Amniotic stem cell (primary cell): ENCODE data around the gene EXOSC2.
"Not testable (repeated sequence)": the region's sequence is repeated elsewhere in the genome, so short reads cannot be mapped to it uniquely, and the experiment has no call there.

Source experiments
- DNase-seq: peaks from one replicate; lab custom pipeline; 2025; lab: John Stamatoyannopoulos, UW

EXOSC2 gene

DNA sequence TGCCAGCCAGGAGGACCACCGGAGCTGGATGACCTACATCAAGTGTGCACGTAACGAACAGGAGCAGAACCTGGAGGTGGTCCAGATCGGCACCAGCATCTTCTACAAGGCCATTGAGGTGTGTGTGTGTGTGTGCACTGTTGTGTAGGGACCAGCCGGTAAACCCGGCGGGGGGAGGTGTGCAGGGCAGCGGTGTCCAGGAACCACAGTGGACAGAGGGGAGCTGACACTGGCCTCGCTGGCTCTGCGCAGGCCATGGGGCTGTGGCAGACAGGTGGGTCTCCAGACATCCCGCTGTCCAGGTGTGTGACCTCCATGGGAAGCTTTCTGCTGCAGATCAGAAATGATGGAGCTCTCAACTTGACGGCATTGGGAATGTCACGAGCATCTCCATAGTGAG, 25.4 kb upstream of the EXOSC2 start:
- DNase-seq = no peak

DNA sequence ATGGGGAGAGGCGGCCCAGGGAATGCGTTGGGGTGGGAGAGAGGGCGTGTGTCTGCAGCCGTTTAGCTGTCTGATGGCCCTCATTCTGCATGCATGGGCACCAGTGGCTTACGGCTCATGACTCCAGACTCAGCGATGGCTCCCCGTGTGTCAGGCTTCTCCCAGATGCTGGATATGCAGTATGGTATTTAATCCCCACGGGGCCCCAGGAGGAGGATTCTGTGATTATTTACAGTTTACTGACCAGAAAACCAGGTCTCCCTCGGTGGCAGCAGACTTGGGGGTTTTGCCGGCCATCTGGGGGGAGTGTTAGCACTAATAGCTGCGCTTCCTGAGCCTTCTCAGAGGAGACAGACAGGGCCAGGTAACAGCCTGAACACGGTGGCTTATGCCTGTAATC, 24.9 kb upstream of the EXOSC2 start:
- no peak for DNase-seq

DNA sequence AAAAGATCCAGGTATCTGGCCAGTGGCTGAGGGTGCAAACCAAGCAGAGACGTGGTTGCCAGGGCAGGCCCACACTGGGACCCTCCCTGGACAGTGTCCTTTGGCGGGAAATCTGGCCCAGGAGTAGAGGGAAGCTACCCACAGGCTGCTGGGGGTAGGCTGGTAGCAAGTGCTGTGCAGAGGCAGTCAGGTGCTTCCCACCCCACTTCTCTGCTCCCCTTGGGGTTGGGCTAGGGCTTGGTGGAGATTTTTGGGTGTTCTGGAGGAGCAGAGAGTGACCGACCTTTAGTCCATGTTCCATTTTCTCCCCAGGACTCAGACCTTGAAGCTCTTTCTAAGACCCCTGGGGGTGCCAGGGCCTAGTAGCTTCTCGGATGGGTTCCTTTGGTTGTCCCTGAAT, 23.6 kb upstream of the EXOSC2 start:
- no peak for DNase-seq

DNA sequence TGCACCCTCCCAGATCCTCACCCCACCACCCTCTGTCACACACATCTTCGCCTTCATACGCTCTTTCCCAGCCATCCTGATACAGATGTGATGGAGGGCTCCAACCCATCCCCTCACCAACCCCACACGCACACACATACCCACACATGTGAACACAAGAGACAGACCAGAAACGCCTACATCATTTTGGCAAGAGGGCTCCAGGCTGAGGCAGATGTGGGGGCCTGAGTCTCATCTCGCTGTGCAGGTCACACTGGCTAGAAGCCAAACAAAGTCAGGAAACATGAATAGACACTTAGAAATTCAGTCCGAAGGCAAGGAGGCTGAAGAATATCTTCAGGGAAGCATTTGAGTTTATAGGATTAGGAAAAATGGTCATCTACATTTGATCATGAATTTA, 22.9 kb upstream of the EXOSC2 start:
- DNase-seq = no peak

DNA sequence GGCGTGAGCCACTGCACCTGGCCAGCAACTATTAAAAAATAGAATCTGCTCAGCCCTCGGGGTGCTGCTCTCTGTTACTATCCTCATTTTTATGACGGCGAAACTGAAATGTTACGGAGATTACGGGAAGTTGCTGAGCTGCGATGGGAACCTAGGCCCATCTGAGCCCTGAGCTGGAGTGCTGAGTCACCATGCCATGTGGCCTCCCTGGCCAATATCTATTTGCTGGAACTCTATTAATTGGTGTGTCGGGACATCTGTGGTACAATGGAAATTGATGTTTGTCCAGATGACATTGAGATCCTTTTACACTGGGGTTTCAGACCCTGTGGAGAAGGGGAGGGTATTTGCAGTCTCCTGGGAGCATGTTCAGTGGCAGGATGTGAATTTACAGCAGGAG, 21.1 kb upstream of the EXOSC2 start:
- no peak for DNase-seq

DNA sequence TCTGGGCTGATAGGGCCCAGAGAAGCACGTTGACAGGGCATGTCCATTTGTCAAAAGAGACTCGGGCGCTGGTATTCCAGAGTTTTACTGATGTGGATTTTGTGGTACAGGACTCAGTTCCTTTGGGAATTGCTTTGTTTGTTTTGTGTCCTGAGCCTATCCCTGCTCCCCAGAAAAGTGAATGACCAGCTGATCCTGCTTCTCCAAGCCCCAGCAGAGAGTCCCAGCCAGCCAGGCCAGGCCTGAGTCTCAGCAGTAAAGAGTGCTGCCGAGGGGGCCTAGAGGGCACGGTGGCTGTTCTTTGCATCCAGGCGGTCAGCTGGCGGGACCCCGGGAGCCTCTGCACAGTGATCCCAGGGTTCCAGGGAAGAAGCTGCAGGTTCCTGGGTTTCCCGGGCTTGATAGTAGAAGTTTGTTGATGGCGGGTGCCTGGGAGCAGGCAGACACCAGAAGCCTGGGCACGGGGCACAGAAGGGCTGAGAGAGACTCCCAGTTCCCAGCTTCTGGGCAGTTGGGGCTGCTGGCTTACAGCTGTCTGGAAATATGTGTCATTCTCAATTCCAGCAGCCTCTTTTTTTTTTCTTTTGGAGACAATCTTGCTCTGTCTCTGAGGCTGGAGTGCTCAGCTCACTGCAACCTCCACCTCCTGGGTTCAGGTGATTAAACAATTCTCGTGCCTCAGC, 20.5 kb upstream of the EXOSC2 start:
- DNase-seq = no peak

DNA sequence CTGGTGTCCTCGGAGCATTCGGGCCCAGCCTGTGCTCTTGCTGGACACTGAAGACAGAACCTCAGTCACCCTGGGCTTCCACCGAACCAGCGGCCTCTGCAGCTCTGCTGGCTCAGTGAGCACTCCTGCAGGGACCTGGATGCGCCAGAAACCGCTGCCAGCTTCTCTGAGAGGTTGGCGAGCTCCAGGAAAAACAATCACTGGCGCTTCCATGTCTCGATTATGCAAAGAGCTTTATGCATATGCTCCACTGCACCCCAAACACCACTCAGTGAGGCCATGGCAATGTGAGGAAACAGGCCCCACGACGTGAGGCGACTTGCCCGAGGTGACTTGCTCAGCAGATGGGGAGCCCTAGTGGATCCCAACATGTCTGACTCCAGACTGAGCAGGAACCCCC, 18.2 kb upstream of the EXOSC2 start:
- no peak for DNase-seq

DNA sequence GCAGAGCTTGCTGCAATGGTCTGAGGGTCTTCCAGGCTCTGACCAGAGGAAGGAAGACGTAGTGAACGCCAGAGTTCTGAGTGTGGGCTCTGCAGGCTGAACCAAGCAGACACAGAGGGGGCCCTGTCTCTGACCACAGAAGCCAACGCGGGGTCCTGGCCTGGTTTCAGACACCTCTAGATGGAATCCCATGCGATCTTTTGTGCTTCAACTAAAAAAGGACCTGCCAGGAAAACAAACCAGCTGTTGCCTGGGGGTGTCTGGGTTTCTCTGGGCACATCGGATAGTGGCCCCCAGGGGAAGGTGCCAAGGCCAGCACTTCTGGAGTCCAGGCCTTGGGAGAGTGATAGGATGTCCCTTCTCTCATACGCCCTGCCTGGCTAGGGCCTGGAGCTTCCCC, 16.3 kb upstream of the EXOSC2 start:
- DNase-seq = no peak

DNA sequence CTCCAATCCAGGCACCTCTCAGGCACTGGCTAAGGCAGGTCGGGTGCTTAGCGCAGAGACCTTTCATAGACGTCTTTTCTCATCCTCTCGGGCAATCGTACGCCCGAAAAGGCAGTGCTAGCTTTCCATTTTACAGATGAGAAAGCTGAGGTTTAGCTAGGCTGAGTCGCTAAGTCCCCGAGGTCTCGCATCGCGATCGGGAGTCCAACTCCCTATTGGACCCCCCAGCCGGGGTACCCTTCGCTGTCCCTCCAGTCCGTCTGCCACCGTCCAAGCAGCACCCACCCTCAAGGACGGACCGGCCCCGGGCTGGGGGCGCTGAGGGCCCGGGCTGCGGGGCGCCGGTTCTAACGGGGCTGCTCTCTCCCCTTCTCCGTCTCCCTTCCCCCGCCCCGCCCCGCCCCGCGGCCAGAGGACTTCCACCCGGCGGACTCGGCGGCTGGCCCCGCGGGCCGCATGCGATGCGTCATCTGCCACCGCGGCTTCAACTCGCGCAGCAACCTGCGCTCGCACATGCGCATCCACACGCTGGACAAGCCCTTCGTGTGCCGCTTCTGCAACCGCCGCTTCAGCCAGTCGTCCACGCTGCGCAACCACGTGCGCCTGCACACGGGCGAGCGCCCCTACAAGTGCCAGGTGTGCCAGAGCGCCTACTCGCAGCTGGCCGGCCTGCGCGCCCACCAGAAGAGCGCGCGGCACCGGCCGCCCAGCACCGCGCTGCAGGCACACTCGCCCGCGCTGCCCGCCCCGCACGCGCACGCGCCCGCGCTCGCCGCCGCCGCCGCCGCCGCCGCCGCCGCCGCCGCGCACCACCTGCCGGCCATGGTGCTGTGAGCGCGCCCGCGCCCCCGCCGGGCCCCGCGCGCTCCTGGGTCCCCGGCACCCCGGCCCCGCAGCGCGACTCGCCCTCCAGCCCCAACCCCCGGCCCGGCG, 12.5 kb upstream of the EXOSC2 start:
- DNase-seq = peak; percentile 64

DNA sequence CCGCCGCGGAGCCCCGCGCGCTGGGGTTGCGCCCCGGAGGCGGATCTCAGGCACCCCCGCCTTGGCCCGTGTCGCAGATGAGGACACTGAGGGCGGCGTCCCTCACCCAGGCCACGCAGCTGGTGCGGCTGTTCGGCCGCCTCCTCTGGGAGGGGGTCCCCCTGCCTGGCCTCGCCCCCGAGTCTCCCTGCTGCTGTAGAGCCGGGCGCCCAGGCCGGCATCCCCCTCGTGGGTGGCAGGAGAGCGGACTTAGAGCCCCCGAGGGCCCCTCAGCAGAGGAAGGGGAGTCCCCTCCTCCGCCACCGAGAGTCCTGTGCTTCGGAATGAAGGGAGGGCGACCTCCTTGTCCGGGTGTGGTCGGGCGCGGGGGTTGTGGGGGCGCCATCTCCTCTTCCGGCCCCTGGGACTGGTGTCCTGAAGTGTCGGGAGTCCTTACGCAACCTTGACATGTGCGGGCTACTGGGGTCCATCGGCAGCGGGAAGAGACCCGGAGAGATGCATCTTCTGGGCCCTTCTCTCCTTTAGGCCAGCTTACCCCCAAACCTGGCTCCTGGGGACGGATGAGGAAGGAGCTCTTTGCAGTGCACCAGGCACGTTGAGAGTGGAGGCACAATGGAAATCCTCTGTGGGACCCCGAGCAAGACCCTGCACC, 11.7 kb upstream of the EXOSC2 start:
- no peak for DNase-seq

DNA sequence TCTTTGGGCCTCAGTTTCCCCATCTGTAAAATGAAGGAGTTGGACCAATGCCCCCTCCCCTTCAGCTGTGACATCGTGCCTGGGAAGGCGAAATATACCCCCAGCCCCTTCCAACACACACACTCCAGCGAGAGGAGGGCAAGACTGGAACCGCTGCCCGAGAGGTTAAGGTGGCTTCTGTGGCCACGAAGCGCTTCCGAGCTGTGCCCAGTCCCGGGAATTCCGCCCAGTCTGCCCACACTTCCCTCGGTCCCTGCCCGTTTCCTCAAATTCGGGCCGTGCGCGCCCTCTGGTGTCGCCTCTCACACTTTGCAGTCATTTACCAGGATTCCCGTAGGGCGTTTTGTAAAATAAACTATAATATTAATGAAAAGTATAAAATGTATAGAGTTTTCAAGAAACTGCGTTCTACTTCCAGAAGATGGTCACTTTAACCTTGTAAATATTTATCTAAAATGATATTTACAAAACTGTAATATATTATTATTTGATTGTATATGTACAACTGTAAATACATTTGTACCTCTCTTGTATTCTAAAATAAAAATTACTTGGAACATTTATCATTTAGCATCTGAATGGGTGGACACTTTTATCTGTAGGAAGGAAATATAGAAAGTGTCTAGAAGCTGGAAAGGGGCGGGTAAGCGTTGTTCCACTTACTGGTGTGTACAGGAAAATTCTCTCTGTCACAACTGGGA, 11.0 kb upstream of the EXOSC2 start:
- DNase-seq = peak; percentile 59

DNA sequence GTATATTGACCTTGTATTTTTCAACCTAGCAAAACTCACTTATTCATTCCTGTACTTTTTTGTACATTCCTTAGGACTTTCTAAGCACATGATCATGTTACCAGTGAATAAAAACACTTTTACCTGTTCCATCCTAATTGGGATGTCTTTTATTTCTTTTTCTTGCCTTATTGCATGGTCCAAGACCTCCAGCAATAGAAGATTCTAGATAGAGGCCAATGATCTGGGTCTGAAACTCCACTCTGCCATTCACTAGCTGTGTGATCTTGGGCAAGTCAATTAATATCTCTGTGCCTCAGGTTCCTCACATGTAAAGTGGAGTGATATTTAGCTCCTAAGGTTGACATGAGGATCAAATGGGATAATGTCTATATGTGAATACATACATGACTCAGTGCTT, 8.5 kb upstream of the EXOSC2 start:
- DNase-seq = no peak

DNA sequence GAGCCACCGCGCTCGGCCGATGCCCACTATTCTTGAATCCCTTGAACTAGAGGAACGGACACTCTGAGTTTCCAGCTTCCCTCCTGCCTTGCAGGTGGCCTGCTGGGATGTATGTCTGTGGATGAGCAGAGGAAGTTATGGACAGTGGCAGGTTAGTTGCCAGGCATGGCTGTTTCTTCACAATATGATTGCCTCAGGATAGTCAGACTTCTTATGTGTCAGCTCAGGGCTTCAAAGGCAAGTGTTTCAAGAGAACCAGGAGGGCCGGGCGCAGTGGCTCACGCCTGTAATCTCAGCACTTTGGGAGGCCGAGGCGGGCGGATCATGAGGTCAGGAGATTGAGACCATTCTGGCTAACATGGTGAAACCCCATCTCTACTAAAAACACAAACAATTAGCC, 7.6 kb upstream of the EXOSC2 start:
- not testable (repeated sequence) for DNase-seq

DNA sequence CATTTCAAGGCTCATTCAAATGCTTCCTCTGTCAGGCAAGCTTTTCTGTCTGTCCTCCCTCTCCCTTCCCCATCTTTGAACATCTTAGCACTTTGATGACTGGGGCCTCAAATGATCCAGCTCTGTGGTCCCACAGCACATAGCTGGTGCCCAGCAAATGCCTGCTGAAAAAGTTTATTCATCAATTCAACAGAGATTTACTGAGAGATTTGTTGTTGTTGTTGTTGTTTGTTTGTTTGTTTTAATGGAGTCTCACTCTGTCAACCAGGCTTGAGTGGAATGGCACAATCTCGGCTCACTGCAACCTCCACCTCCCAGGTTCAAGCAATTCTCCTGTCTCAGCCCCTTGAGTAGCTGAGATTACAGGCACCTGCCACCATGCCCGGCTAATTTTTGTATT, 6.0 kb upstream of the EXOSC2 start:
- no peak for DNase-seq

DNA sequence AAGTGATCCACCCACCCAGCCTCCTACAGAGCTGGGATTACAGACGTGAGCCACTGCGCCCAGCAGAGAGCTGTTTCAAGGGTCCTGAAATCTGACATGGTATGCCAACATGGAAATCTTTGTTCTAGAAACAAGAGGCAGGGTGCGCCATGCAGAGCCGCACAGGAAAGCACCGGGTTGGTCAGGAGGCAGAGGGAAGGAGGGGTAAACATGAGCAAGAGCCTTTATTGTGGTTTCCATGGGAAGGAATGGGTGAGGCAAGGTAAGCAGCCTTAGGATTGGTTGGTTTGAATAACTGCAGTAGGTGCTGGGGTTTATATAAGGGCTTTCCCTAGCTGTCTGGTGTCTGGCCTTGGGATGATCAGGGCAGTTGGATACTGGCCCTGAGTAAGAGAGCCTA, 5.5 kb upstream of the EXOSC2 start:
- DNase-seq = no peak

DNA sequence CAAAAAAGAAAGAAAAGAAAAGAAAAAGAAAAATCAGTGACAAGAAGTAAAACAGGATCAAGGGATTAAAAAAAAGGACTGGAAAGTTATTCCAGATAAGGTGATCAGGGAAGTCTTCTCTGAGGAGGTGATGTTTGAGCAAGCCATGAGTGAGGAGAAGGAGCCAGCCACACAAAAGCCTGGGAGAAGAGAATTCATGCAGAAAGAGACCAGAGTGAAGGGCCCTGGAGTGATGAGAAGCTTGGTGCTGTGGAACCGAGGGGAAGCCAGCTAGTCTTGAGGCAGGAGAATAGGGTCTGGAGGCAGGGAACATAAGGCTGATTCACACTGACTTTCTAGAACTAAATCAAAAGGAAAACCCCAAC, 4.0 kb upstream of the EXOSC2 start:
- no peak for DNase-seq

DNA sequence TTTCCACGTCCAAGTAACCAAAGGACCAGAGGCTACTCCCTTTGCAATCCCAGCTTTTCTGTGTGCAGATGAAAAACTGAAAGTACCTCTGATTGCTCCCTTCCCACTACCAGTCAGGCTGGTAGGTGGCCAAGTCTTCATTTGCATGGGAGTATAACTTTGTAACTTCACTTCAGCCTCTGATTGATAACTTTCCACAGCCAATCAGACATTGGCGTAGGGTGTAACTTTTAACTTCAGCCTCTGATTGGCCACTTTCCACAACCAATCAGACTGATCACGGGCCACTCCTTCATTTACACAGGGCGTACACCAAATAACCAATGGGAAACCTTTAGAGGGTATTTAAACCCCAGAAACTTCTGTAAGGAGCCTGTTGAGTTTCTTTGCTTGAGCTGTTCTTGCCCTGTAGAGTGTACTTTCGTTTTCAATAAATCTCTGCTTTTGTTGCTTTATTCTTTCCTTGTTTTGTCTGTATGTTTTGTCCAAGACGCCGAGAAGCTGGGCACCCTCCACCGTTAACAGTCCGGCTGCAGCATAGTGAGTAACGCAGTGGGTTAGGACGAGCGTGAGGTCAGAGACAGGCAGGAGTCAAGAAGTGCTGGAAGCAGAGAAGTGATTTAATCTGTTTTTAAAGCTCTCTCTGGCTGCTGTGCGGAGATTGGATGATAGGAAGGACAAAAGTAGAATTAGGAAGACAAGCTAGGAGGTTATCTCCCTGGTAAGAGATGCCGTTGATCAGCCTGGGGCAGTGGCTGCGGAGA, 3.5 kb upstream of the EXOSC2 start:
- no peak for DNase-seq

DNA sequence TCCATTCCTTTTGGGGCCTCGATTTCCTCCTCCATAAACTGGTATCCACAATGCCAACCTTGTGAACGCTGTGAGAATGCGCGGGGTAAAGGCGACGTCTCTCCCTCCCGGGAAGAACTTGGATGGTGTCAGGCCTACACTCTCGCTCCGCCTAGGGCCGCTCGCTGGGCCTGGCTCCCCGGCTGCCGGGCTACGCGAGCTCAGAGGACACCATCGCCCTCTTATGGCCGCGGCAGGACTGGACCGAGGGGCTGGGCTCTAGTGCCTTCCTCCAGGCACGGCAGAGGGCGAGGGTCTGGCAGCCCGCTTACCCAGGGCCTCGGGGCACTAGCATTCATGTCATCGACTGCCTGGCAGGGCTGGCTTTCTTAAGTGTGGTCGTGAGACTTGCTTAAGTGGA, 1.3 kb upstream of the EXOSC2 start:
- no peak for DNase-seq

DNA sequence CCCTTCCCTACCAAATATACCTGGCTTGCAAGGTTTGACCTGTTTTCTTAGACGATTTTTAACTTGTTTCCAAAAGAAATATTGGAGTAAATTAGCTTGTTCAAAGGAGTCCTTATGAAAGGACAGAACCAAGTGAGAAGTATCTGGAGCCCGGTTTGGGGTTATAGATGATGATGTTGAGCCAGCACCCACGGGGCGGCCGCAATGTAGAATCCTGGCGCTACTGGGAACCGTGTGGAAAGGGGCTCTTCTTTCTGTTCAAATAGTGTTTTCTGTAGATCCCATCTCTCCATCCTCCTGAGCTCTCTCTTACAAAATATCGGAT, 517 bp upstream of the EXOSC2 start:
- DNase-seq = no peak

DNA sequence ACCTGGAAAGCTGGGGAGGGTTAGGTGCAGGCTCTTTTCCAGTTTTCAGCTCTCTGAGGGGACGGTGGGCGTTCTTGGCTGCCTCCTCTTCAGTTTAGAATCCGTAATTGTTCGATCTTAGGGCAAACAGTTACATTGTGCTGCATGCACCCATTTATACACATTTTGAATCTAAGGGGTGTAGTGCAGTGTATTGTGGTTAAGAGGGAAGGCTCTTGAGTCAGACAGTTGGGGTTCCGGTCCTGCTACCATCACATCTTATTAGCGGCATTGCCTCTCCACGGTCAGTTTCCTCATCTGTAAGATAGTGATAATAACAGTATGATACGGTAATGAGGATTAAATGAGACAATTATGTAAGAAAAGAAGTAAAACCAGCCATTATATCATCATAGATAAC, 625 bp downstream of the EXOSC2 start:
- DNase-seq = no peak

DNA sequence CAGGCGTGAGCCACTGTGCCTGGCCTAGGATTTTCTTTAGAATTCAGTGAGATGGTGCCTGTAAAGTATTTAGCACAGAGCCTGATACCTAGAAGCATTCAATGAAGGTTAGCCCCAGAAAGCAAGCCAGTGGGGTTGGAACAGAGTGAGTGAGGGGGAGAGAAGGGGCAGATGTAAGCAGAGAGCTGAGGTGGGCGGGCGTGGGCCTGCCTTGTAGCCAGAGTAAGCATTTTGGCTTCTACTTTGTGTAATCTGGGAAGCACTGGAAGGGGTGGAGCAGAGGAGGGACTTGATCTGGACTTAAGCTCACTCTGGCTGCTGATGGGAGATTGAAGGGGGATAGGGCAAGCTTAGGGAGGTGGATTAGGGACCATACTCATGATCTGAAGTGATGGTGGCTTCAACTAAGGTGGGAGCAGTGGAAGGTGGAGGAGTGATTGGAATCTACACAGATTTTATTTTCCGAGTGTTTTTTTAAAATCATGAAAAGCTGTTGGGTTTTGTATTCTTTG, 2.6 kb downstream of the EXOSC2 start:
- DNase-seq = no peak

DNA sequence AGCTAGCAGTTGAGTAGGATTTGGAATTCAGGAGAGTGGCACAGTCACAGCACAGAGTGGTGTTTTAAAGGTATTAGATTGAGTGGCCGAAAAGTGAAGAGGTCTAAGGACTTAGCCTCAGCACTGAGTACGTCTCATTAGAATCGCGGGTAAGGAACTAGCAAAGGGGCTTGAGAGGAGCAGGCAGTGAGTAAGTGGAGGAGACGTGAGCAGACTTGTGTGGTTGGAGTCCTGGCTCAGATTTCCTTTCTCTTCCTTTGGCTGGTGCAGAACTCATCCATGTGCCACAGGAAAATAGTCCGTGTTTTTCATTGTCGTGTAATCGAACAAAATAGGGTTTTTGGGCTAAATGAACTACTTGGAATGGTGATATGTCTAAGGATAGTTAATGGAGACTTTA, 3.4 kb downstream of the EXOSC2 start:
- no peak for DNase-seq
